HCT116 (cell line): ENCODE data around the gene NUP153. TPM values are rescaled to one million over a fixed set of nuclear protein-coding genes. Genes with fewer than 3 reads are reported as not detected.

Experiments used
- ATAC-seq: fragments of 200-7000 bp; cut with Tn5 transposase; 2 replicates; pipeline ENCODE4 v1.9.1; 2020; ENCODE audit warnings: mild to moderate bottlenecking, moderate library complexity
- BruUV-seq: library from RNA; stranded (reverse); fragments of 400-500 nt; replicated peaks from 2 replicates; lab custom pipeline; 2021; lab: Mats Ljungman, UMichigan
- CTCF ChIA-PET: fragments of 300-600 bp; sonication (Branson Sonifier 250); formaldehyde crosslinking; loops from one replicate; lab custom pipeline; 2021; ENCODE audit warnings: antibody characterized with exemption; lab: Charles Lee
- POLR2A ChIA-PET: fragments of 300-600, 350-600 bp; sonication (Branson Sonifier 250); formaldehyde crosslinking; loops from one replicate; lab custom pipeline; 2021; ENCODE audit warnings: antibody characterized with exemption; lab: Charles Lee
- RAD21 ChIA-PET, 2 experiments: fragments of 300-600 bp; sonication (Branson Sonifier 250); formaldehyde crosslinking; loops; one replicate each; lab custom pipeline; 2023; ENCODE audit warnings: low total read pairs in 2 of 2; ENCODE audit not compliant: uncharacterized antibody in 2 of 2, unreplicated experiment in 2 of 2, low non-redundant PET in 1 of 2; lab: Charles Lee
- DNase-seq: peaks from one replicate; pipeline ENCODE4 v3.0.0-alpha.2; 2010; ENCODE audit warnings: low read depth, low spot score
- H2AFZ ChIP-seq: fragments of 200-600 bp; shearing (Covaris generic), sonication (generic); 2 replicates; pipeline ENCODE4 v1.6.1; 2017; ENCODE audit warnings: low read depth, mixed run types, mixed read lengths, antibody characterized with exemption, low read length; ENCODE audit not compliant: poor library complexity, severe bottlenecking
- H3K27ac ChIP-seq: 2 replicates; pipeline ENCODE4 v1.5.1; 2012; ENCODE audit warnings: low read depth, low read length
- H3K27me3 ChIP-seq: fragments of 200-600 bp; sonication (generic); 2 replicates; pipeline ENCODE4 v1.6.1; 2016; ENCODE audit warnings: mixed run types, low read length, mixed read lengths; ENCODE audit not compliant: insufficient read depth
- H3K36me3 ChIP-seq, 2 experiments: fragments of 200-500 bp in 1 of 2; fragments of 200-600 bp in 1 of 2; sonication (Bioruptor generic) in 1 of 2; sonication (generic) in 1 of 2; 2 replicates each; pipeline versions ENCODE4 v1.5.1 to v1.6.1; 2014 to 2016; ENCODE audit warnings: low read length in 2 of 2, inconsistent platforms in 1 of 2, mixed read lengths in 1 of 2, mixed run types in 1 of 2; ENCODE audit not compliant: insufficient read depth in 2 of 2, control insufficient read depth in 1 of 2
- H3K4me1 ChIP-seq, 2 experiments: fragments of 200-600 bp in 1 of 2; sonication (generic) in 1 of 2; 2 replicates each; pipeline versions ENCODE4 v1.5.1 to v1.6.1; 2012 to 2017; ENCODE audit warnings: low read length in 2 of 2, inconsistent platforms in 1 of 2, mild to moderate bottlenecking in 1 of 2, mixed read lengths in 1 of 2, mixed run types in 1 of 2, moderate library complexity in 1 of 2; ENCODE audit not compliant: insufficient read depth in 2 of 2, control insufficient read depth in 1 of 2
- H3K4me2 ChIP-seq: fragments of 200-600 bp; sonication (generic); 2 replicates; pipeline ENCODE4 v1.6.1; 2017; ENCODE audit warnings: mixed run types, low read length, mixed read lengths
- H3K4me3 ChIP-seq, 2 experiments: fragments of 200-600 bp in 1 of 2; sonication (generic) in 1 of 2; replicated peaks in 1 of 2; 2 replicates each; pipeline ENCODE4 v1.5.1; 2011 to 2016; ENCODE audit warnings: low read length in 2 of 2, control low read depth in 1 of 2, low read depth in 1 of 2, mild to moderate bottlenecking in 1 of 2, mixed read lengths in 1 of 2, mixed run types in 1 of 2
- H3K79me2 ChIP-seq: fragments of 200-600 bp; sonication (generic); 2 replicates; pipeline ENCODE4 v1.6.1; 2017; ENCODE audit warnings: mild to moderate bottlenecking, mixed run types, low read length, moderate library complexity, mixed read lengths; ENCODE audit not compliant: insufficient read depth
- H3K9ac ChIP-seq: fragments of 200-600 bp; sonication (generic); 2 replicates; pipeline ENCODE4 v1.6.1; 2016; ENCODE audit warnings: low read length, mixed read lengths
- H3K9me2 ChIP-seq: fragments of 200-600 bp; sonication (generic), shearing (Covaris generic); 2 replicates; pipeline ENCODE4 v1.6.1; 2017; ENCODE audit warnings: mixed run types, mild to moderate bottlenecking, moderate library complexity; ENCODE audit not compliant: insufficient read depth
- H3K9me3 ChIP-seq, 2 experiments: fragments of 200-500 bp in 1 of 2; fragments of 200-600 bp in 1 of 2; sonication (Bioruptor generic) in 1 of 2; sonication (generic) in 1 of 2; 2 replicates each; pipeline ENCODE4 v1.6.1; 2014 to 2017; ENCODE audit warnings: low read length in 2 of 2, mixed read lengths in 2 of 2, inconsistent platforms in 1 of 2, low read depth in 1 of 2, mild to moderate bottlenecking in 1 of 2, mixed run types in 1 of 2, moderate library complexity in 1 of 2; ENCODE audit not compliant: control insufficient read depth in 1 of 2, insufficient read depth in 1 of 2
- H4K20me1 ChIP-seq: fragments of 200-600 bp; sonication (generic), shearing (Covaris generic); 2 replicates; pipeline ENCODE4 v1.6.1; 2017; ENCODE audit warnings: mixed run types, mild to moderate bottlenecking, moderate library complexity; ENCODE audit not compliant: insufficient read depth
- CBX3 ChIP-seq: IDR thresholded peaks from 2 replicates; pipeline ENCODE4 v1.6.1; 2012; ENCODE audit warnings: low read depth
- CEBPB ChIP-seq: IDR thresholded peaks from 2 replicates; pipeline ENCODE4 v1.6.1; 2012; ENCODE audit warnings: low read depth
- EGR1 ChIP-seq: IDR thresholded peaks from 2 replicates; pipeline ENCODE4 v1.6.1; 2012; ENCODE audit warnings: low read depth
- EZH2 ChIP-seq: fragments of 200-600 bp; sonication (generic); IDR thresholded peaks from 2 replicates; pipeline ENCODE4 v1.6.1; 2017; ENCODE audit warnings: antibody characterized with exemption, mixed run types
- SRF ChIP-seq: IDR thresholded peaks from 2 replicates; pipeline ENCODE4 v1.6.1; 2012; ENCODE audit warnings: low read depth
- TCF7L2 ChIP-seq: IDR thresholded peaks from 2 replicates; pipeline ENCODE4 v1.7.0; 2011; ENCODE audit warnings: borderline replicate concordance, inconsistent platforms; ENCODE audit not compliant: insufficient read depth, insufficient read length; ENCODE audit errors: extremely low read depth
- intact Hi-C: fragments of 100-400 bp; cut with micrococcal nuclease; formaldehyde crosslinking; loops from 2 replicates; pipeline ENCODE4 v1.10.0; 2022
- total RNA-seq: library from RNA; stranded (reverse); gene quantifications from one replicate; pipeline ENCODE4 v1.2.1, GENCODE V29; 2021; ENCODE audit not compliant: unreplicated experiment
- TF ChIP-seq, protein P1 (sequence below): IDR thresholded peaks from 2 replicates; pipeline ENCODE4 v1.6.1; 2012; ENCODE audit warnings: low read depth

NUP153 gene
- total RNA-seq, 1 experiment from 2014 or later: 51.6 TPM

DNA sequence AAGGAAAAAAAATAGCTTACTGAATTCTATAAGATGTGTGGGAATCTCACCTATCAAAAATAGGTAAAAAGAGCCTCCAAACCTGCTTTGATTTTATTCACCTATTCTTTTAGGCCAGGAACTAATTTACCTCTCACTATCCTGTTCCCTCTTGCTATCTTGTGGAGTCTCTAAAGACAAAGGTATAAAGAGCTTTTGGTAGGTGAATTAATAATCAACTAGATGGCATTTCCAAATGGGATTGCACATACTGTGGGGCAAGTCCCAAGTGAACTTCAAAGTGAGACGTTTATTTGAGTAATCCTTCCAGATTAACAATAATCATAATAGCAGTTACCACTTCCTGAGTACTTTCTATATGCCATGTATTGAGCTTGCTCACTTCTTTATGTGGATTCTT is 103.8 kb downstream of the NUP153 start:
- H4K20me1 ChIP-seq: no peaks in the 10 kb centered on the region
- no peaks in the 10 kb centered on the region for H3K9me3 ChIP-seq
- DNase-seq (no peak), ATAC-seq (no peak)
- POLR2A ChIA-PET: no interaction called here
- BruUV-seq: no TSS peak
- no peak overlapping the region for H3K4me3 ChIP-seq
- peaks cover 3 to 26% of the 10 kb centered on the region in 2 experiments; a peak in 2 of 4 replicates for H3K4me1 ChIP-seq
- CTCF ChIA-PET: interaction anchor here (0.8 to 1.7 kb wide), 2 partner anchors 17 to 99 kb away, joined by 3 read pairs; no protein-coding TSS in a partner anchor
- peak overlapping the region; percentile 91; the same call in 1 of the 2 replicates for H3K4me2 ChIP-seq
- intact Hi-C loops: no loop called here
- no peak overlapping the region for H3K9ac ChIP-seq
- 0 out of 2 replicates have a peak, but pooled peaks cover 9% of the 10 kb centered on the region for H3K79me2 ChIP-seq
- no peak for TF ChIP-seq EZH2
- TF ChIP-seq, protein P1, sequence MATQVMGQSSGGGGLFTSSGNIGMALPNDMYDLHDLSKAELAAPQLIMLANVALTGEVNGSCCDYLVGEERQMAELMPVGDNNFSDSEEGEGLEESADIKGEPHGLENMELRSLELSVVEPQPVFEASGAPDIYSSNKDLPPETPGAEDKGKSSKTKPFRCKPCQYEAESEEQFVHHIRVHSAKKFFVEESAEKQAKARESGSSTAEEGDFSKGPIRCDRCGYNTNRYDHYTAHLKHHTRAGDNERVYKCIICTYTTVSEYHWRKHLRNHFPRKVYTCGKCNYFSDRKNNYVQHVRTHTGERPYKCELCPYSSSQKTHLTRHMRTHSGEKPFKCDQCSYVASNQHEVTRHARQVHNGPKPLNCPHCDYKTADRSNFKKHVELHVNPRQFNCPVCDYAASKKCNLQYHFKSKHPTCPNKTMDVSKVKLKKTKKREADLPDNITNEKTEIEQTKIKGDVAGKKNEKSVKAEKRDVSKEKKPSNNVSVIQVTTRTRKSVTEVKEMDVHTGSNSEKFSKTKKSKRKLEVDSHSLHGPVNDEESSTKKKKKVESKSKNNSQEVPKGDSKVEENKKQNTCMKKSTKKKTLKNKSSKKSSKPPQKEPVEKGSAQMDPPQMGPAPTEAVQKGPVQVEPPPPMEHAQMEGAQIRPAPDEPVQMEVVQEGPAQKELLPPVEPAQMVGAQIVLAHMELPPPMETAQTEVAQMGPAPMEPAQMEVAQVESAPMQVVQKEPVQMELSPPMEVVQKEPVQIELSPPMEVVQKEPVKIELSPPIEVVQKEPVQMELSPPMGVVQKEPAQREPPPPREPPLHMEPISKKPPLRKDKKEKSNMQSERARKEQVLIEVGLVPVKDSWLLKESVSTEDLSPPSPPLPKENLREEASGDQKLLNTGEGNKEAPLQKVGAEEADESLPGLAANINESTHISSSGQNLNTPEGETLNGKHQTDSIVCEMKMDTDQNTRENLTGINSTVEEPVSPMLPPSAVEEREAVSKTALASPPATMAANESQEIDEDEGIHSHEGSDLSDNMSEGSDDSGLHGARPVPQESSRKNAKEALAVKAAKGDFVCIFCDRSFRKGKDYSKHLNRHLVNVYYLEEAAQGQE: no peak
- TF ChIP-seq CEBPB: no peak
- TF ChIP-seq EGR1: no peak
- no peak for TF ChIP-seq CBX3
- TF ChIP-seq TCF7L2: no peak
- no peak for TF ChIP-seq SRF
- no peak overlapping the region for H3K27ac ChIP-seq
- H2AFZ ChIP-seq: no peak overlapping the region
- RAD21 ChIA-PET: no interaction called here
- no peaks in the 10 kb centered on the region for H3K9me2 ChIP-seq
- H3K27me3 ChIP-seq: no peaks in the 10 kb centered on the region
- H3K36me3 ChIP-seq: peaks cover 0 to 6% of the 10 kb centered on the region in 2 experiments; a peak in 2 of 4 replicates
